Eye (tissue), 1 donor: ENCODE data around the gene C6orf141.
"Not testable (repeated sequence)": the region's sequence is repeated elsewhere in the genome, so short reads cannot be mapped to it uniquely, and the experiment has no call there.

Experiments
- DNase-seq: peaks from one replicate; pipeline ENCODE4 v3.0.0-alpha.2; 2015

C6orf141 gene

GRCh38 chr6:49579649-49580048, 29.2 kb downstream of the C6orf141 start:
- no peak for DNase-seq

GRCh38 chr6:49582529-49582928, 32.1 kb downstream of the C6orf141 start:
- no peak for DNase-seq

- not testable (repeated sequence) for DNase-seq
Observed at GRCh38 chr6:49587262-49587661, 36.8 kb downstream of the C6orf141 start.
